GM10847 (cell line): ENCODE data around the gene DYNC1I1.

ENCODE experiments used
- POLR2A ChIP-seq: IDR thresholded peaks from 2 replicates; pipeline ENCODE4 v1.6.1; 2011; ENCODE audit not compliant: insufficient read length; ENCODE audit errors: extremely low read depth

DYNC1I1 gene

GRCh38 chr7:95980167-95980566 is 207.8 kb downstream of the DYNC1I1 start:
- TF ChIP-seq POLR2A: no peak

DNA sequence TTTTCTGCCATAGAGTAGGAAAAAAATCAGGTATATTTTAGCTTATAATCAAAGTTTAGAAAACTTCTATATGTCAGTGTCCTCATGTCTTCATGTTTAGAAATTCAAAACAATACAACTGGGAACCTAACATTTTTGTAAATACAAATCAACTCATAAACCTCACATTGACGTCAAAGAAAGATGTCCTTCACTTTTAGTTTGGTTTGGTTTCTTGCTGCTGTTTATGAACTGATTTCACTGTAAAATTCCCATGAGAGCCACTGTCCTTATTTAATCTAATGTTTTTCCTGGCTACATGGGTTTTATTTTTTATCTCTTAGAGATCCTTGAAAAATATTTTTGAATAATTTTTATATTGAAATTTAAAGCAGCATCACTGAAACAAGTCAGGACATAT is 208.4 kb downstream of the DYNC1I1 start:
- TF ChIP-seq POLR2A: no peak

DNA sequence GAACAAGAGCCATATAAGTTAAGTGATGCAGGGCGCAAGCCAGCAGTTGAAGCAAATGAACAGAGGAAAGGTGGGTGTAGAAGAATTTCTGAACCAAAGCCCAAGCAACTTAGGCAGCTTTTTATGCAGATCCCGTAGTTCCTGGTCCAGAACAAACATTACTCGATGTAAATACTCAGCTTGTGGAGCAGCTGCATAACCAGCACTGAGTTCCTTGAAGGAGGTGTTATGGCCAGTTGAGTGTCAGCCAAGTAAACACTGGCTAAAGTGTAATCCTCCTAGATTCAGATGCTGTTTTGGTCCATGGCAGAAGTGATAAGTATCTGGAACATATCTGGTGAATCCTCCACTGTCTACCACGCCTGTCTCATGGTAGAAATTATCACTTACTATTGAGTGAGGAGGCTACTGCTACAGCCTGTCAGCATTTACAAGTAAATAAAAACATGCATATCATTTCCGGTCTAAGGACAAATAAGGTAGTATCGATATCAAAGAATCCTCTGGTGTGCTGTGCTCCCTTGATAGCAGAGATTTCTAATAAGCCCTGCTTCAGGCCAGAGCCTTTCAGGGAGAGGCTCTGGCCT is 213.9 kb downstream of the DYNC1I1 start:
- TF ChIP-seq POLR2A: no peak

DNA sequence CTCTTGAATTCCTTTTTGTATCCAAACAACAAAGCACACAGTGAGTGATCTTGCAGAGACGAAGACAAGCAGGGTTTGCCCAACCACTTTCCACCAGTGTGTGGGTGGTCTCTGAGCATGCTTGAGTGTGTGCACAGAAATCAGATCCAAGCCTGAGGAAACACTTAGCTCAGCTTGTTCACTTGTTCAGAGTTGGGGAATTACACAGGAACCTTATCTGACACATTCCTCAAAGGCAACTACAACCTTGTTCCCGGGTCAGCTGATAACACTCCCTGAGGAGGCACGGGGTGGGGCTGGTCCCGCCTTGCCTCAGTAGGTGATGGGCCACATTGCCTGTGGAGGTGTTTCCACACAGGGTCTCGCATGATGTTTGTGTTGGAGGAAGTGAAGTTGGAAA is 216.9 kb downstream of the DYNC1I1 start:
- no peak for TF ChIP-seq POLR2A

DNA sequence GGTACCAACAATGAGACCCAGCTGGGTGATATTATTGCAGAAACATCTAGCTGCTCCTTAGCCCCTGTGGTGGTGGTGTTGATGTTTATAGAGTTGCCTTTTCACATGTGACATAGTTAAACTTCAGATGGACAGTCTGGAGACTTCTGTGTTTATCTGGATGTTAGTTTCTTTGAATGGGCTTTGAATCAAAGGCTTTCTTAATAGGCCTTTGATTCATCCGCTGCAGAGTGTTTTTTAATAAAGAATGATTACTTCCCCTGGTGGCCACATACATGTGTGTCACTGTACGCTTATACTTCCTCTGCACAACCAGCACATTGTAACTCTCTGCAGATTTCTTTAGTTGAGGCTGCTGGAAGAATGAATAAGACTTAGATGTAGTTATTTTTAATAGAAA is 221.0 kb downstream of the DYNC1I1 start:
- no peak for TF ChIP-seq POLR2A

GRCh38 chr7:95996174-95996573 is 223.8 kb downstream of the DYNC1I1 start:
- TF ChIP-seq POLR2A: no peak

GRCh38 chr7:95996886-95997285 is 224.5 kb downstream of the DYNC1I1 start:
- no peak for TF ChIP-seq POLR2A

DNA sequence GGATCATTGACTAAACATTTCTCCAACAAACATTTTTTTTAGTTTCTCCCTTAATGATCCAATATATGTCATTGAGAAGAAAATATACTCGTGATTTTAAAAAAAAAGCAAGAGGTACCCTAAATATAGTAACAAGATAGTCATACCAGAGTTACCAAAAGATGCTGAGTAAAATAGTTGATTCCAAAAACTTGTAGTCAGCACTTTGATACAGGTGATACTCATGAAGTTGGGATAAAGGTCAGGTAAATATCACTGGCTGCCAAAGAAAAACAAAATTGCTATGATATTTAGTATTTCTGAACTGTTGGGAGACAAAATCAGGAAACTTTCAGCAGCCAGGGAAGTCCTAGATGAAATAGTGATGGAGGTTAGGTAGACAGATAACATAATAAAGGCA is 225.3 kb downstream of the DYNC1I1 start:
- TF ChIP-seq POLR2A: no peak

- TF ChIP-seq POLR2A: no peak
Measured at GRCh38 chr7:95999481-95999880, 227.1 kb downstream of the DYNC1I1 start.

DNA sequence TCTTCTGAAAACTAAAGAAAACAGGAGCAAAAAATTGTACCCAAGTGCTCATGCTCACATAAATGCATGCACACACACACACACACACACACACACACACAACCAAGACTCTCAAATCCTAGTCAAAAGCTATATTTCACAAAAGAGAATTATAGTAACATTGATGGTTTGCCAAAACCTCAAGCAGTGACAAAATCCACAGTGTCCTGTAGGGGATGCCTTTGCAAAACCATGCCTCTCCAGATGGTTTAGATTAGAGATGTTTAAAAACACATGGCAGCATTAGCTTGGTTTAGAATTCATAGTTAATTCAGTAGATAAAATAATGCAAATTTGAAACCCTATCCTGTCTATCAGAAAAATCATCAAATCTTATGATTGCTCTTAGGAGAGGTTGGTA is 232.2 kb downstream of the DYNC1I1 start:
- no peak for TF ChIP-seq POLR2A

- no peak for TF ChIP-seq POLR2A
Measured at GRCh38 chr7:96005271-96005670, 232.9 kb downstream of the DYNC1I1 start.

DNA sequence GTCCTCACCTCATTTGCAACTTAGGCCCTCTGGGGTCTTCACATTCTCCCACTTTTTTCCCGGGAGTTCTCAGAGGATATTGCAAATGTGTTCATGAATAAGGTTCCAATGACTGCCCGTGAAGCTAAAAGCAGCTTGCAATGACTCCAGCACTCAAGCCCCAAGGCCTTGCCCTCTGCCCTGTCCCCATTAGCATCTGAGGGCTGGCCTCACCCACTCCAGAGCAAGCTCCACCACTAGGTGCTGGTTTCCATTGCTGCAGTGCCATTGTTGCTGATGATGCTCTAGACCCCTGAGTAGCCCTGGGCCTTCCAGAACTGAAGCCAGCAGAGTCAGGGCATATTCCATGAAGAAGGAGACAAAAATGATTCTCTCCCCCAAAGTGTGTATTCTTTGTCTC is 236.8 kb downstream of the DYNC1I1 start:
- no peak for TF ChIP-seq POLR2A

GRCh38 chr7:96013836-96014235 is 241.5 kb downstream of the DYNC1I1 start:
- no peak for TF ChIP-seq POLR2A

DNA sequence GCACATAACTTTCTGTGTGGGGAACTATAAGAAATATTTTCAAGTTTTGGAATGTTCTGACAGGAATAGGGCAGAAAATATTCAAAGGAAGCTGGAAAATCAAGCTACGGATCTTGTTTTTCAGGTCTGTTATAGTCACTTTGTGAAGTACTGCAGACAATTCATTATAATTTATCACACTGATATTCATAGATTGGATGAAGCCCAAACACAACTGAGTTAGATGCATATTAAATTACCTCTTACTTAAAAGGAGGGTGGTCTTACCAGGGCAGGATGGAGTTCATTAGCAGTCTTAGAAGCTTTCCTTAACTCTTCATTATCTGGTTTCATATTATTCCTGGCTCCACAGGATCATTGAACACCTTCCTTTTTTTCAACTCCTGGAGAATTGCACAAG is 242.3 kb downstream of the DYNC1I1 start:
- TF ChIP-seq POLR2A: no peak

DNA sequence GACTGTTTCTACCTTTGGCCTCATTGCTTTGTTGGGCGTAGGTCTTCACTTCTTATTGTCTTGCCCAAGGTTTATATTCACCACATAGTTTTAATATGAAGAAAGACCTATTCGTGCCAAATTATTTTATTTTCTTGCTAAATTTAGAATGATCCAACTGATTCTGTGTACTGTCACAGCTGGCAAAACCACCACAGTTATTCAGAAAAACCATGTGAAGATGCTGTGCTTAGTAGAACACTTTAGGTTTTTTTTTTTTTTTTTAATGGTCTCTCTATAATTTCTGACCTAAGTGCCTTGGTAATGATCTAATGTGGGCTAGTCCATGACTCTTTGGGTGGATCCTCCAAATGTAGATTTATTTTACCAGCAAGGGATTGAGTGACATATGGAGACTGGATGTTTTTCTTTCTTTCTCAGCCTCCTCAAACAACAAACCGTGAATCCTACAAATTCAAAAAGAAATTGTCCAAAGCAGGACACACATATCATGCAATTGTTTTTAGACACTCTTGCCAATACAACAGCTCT is 243.8 kb downstream of the DYNC1I1 start:
- no peak for TF ChIP-seq POLR2A

- TF ChIP-seq POLR2A: no peak
Measured at GRCh38 chr7:96016735-96017134, 244.4 kb downstream of the DYNC1I1 start.

GRCh38 chr7:96017877-96018276 is 245.5 kb downstream of the DYNC1I1 start:
- TF ChIP-seq POLR2A: no peak
